ENCODE data around the gene ARHGEF19. TPM values are rescaled to one million over a fixed set of nuclear protein-coding genes. Genes with fewer than 3 reads are reported as not detected.

The ARHGEF19 gene
- total RNA-seq, 3 donors from 2014 or later (not counting 1 experiment from before 2014, with no cell fraction given): 14.6 to 18.9 (median 15.8) TPM

DNA sequence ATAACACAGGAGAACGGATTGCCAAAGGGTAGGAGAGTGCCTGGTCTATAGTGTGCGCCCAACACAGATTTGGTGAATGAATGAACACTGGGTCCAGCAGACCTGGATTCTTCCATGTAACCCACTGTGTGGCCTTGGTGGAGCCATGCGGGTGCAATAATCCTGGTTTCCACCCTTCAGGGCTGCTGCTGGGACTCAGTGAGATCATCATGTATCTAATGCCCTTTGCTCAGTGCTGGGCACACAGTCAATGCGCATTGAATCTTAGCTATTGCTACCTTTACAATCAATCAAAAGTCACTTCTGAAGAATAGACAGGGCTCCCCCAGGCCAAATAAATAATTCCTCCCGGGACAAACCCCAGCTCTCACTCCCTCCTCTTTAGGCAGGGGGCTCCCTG lies 50.7 kb downstream of the ARHGEF19 start:
- intact Hi-C loops (cut with micrococcal nuclease): no loop called here
- 87% methylated on average over 5 of the region's 5 CpGs for WGBS (ENCODE audit: insufficient coverage)
- TF ChIP-seq, protein P1, sequence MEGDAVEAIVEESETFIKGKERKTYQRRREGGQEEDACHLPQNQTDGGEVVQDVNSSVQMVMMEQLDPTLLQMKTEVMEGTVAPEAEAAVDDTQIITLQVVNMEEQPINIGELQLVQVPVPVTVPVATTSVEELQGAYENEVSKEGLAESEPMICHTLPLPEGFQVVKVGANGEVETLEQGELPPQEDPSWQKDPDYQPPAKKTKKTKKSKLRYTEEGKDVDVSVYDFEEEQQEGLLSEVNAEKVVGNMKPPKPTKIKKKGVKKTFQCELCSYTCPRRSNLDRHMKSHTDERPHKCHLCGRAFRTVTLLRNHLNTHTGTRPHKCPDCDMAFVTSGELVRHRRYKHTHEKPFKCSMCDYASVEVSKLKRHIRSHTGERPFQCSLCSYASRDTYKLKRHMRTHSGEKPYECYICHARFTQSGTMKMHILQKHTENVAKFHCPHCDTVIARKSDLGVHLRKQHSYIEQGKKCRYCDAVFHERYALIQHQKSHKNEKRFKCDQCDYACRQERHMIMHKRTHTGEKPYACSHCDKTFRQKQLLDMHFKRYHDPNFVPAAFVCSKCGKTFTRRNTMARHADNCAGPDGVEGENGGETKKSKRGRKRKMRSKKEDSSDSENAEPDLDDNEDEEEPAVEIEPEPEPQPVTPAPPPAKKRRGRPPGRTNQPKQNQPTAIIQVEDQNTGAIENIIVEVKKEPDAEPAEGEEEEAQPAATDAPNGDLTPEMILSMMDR (IDR thresholded peaks at IDR 0.05): no peak
- Histone ChIP-seq H3K27ac (ENCODE audit: low read length) (no peak overlapping the region), H3K36me3 (ENCODE audit: control insufficient read depth, insufficient read depth, low read length) (no peaks in the 10 kb centered on the region), H3K9me3 (ENCODE audit: control insufficient read depth, insufficient read depth, low read length) (no peaks in the 10 kb centered on the region), H3K4me1 (ENCODE audit: control insufficient read depth, insufficient read depth, low read length) (peaks cover 32% of the 10 kb centered on the region), H3K4me3 (ENCODE audit: low read length) (no peak overlapping the region), H3K27me3 (ENCODE audit: control insufficient read depth, insufficient read depth, low read length) (no peaks in the 10 kb centered on the region)
- ATAC-seq (no peak), DNase-seq (no peak)
- H3K27ac Mint-ChIP-seq: no peak overlapping the region
- H3K27me3 Mint-ChIP-seq (ENCODE audit: low read depth in 2 of 2): peaks cover 14 to 38% of the 10 kb centered on the region in 2 donors
- H3K36me3 Mint-ChIP-seq: no peaks in the 10 kb centered on the region
- no peaks in the 10 kb centered on the region for H3K9me3 Mint-ChIP-seq
- peaks cover 24 to 47% of the 10 kb centered on the region in 2 donors for H3K4me1 Mint-ChIP-seq
- H3K4me3 Mint-ChIP-seq: no peak overlapping the region

- DNase-seq: no peak
- H3K27me3 ChIP-seq (ENCODE audit: control insufficient read depth, insufficient read depth, low read length): peaks cover 13% of the 10 kb centered on the region
- Mint-ChIP-seq H3K27ac (no peak overlapping the region), H3K36me3 (no peaks in the 10 kb centered on the region), H3K9me3 (no peaks in the 10 kb centered on the region), H3K4me1 (peaks cover 24 to 57% of the 10 kb centered on the region in 2 donors), H3K27me3 (ENCODE audit: low read depth in 2 of 2) (peaks cover 4 to 20% of the 10 kb centered on the region in 2 donors), H3K4me3 (no peak overlapping the region)
- peaks cover 51% of the 10 kb centered on the region for H3K4me1 ChIP-seq (ENCODE audit: control insufficient read depth, insufficient read depth, low read length)
- intact Hi-C loops (cut with micrococcal nuclease): loop anchor here (5.0 kb wide), 1 partner anchor 37 kb away; no protein-coding TSS in a partner anchor
- TF ChIP-seq, protein P1 (IDR thresholded peaks at IDR 0.05): no peak
- 85% methylated on average over 15 of the region's 16 CpGs for WGBS (ENCODE audit: insufficient coverage)
- H3K4me3 ChIP-seq (ENCODE audit: low read length): no peak overlapping the region
- ATAC-seq: no peak
- H3K9me3 ChIP-seq (ENCODE audit: control insufficient read depth, insufficient read depth, low read length): no peaks in the 10 kb centered on the region
- no peaks in the 10 kb centered on the region for H3K36me3 ChIP-seq (ENCODE audit: control insufficient read depth, insufficient read depth, low read length)
- no peak overlapping the region for H3K27ac ChIP-seq (ENCODE audit: low read length)
These were observed 53.2 kb downstream of the ARHGEF19 start for GRCh38 chr1:16158993-16159831.

GRCh38 chr1:16158025-16158424 lies 54.4 kb downstream of the ARHGEF19 start:
- H3K9me3 ChIP-seq (ENCODE audit: control insufficient read depth, insufficient read depth, low read length): no peaks in the 10 kb centered on the region
- H3K27me3 Mint-ChIP-seq (ENCODE audit: low read depth in 2 of 2): peaks cover 0 to 22% of the 10 kb centered on the region in 2 donors
- H3K4me1 ChIP-seq (ENCODE audit: control insufficient read depth, insufficient read depth, low read length): peaks cover 57% of the 10 kb centered on the region
- H3K36me3 ChIP-seq (ENCODE audit: control insufficient read depth, insufficient read depth, low read length): no peaks in the 10 kb centered on the region
- peaks cover 24 to 58% of the 10 kb centered on the region in 2 donors for H3K4me1 Mint-ChIP-seq
- no peak overlapping the region for H3K27ac ChIP-seq (ENCODE audit: low read length)
- H3K9me3 Mint-ChIP-seq: no peaks in the 10 kb centered on the region
- DNase-seq (peak in 1 of 2 donors; percentile 77), ATAC-seq (peak; percentile 55 to 80 (median 55))
- H3K4me3 ChIP-seq (ENCODE audit: low read length): no peak overlapping the region
- H3K27me3 ChIP-seq (ENCODE audit: control insufficient read depth, insufficient read depth, low read length): peaks cover 24% of the 10 kb centered on the region
- WGBS (ENCODE audit: insufficient coverage): 27% methylated on average over 5 of the region's 5 CpGs
- intact Hi-C loops (cut with micrococcal nuclease): loop anchor here (5.0 kb wide), 1 partner anchor 36 kb away; no protein-coding TSS in a partner anchor
- H3K27ac Mint-ChIP-seq: no peak overlapping the region
- H3K4me3 Mint-ChIP-seq: no peak overlapping the region
- H3K36me3 Mint-ChIP-seq: no peaks in the 10 kb centered on the region
- TF ChIP-seq, protein P1 (IDR thresholded peaks at IDR 0.05): no peak

All from natural killer cell (primary cell).